Heart left ventricle (tissue), 16 donors: ENCODE data around the gene IGLL1. TPM values are rescaled to one million over a fixed set of nuclear protein-coding genes. Genes with fewer than 3 reads are reported as not detected.

Source experiments
- ATAC-seq, 4 donors: fragments of 200-7000 bp; cut with Tn5 transposase; one replicate each; pipeline ENCODE4 v1.9.1; 2020 to 2022; ENCODE audit warnings: moderate library complexity in 4 of 4, mild to moderate bottlenecking in 3 of 4, moderate number of reproducible peaks in 1 of 4
- DNase-seq, 5 donors: peaks; one replicate each; pipeline ENCODE4 v3.0.0-alpha.2; 2020
- H3K27ac ChIP-seq, 12 donors: fragments of 200-600 bp; sonication (generic) in 4 of 12; one replicate each; pipeline versions ENCODE4 v1.5.0 to v1.8.0; 2016 to 2022; ENCODE audit warnings: mild to moderate bottlenecking in 2 of 12
- H3K27me3 ChIP-seq, 9 donors: fragments of 200-600 bp; sonication (generic) in 2 of 9; one replicate each; pipeline versions ENCODE4 v1.5.1 to v1.8.0; 2016 to 2022; ENCODE audit warnings: mild to moderate bottlenecking in 3 of 9
- H3K36me3 ChIP-seq, 9 donors: fragments of 200-600 bp; sonication (generic) in 2 of 9; one replicate each; pipeline versions ENCODE4 v1.5.0 to v1.8.0; 2018 to 2022; ENCODE audit warnings: mild to moderate bottlenecking in 2 of 9
- H3K4me1 ChIP-seq, 12 donors: fragments of 200-600 bp; sonication (generic) in 4 of 12; one replicate each; pipeline versions ENCODE4 v1.5.0 to v1.8.0; 2016 to 2022; ENCODE audit warnings: mild to moderate bottlenecking in 3 of 12
- H3K4me3 ChIP-seq, 12 donors: fragments of 200-600 bp; sonication (generic) in 4 of 12; one replicate each; pipeline versions ENCODE4 v1.5.0 to v1.8.0; 2017 to 2022; ENCODE audit warnings: mild to moderate bottlenecking in 9 of 12, moderate library complexity in 4 of 12
- H3K9me3 ChIP-seq, 12 donors: fragments of 200-600 bp; sonication (generic) in 4 of 12; one replicate each; pipeline versions ENCODE4 v1.5.0 to v1.8.0; 2016 to 2022; ENCODE audit warnings: mild to moderate bottlenecking in 1 of 12
- POLR2A ChIP-seq, 2 donors: fragments of 450-650 bp; IDR thresholded peaks; one replicate each; pipeline ENCODE4 v1.6.1; 2017; ENCODE audit warnings: antibody characterized with exemption in 2 of 2, mild to moderate bottlenecking in 2 of 2, moderate library complexity in 2 of 2
- WGBS, 4 donors: extraction: QIAGEN DNeasy Blood & Tissue Kit in 2 of 4; methylation state at CpG; one replicate each; pipeline versions ENCODE4 v1.1.5 to v1.1.7; 2013 to 2018; 5-methylcytosine and 5-hydroxymethylcytosine counted together
- intact Hi-C, 10 donors: fragments of 100-400 bp; cut with DNase I; formaldehyde crosslinking; loops; one replicate each; pipeline versions ENCODE4 v1.11.1 to v1.14.2; 2022
- polyA plus RNA-seq, 2 donors: library from polyadenylated mRNA; stranded (reverse); fragments of 200-250 nt; gene quantifications; one replicate each; pipeline ENCODE4 v1.2.3, GENCODE V29; 2013
- total RNA-seq, 9 donors: library from RNA; depleted of rRNA in 2 of 9; stranded (reverse); fragments of >200 nt in 2 of 9; fragmentation: NEBNext Ultra II Directional in 3 of 9; extraction: Animal tissue kit (Norgen Biotek cat#: 25700) in 3 of 9; gene quantifications; one replicate each; pipeline versions ENCODE4 v1.1.0 to v1.2.4, GENCODE V29; 2016 to 2023
- TF ChIP-seq, protein P1 (sequence below), 12 donors: fragments of 200-600 bp; sonication (generic) in 4 of 12; IDR thresholded peaks; one replicate each; pipeline versions ENCODE4 v1.5.0 to v1.8.0; 2018 to 2022; ENCODE audit warnings: antibody characterized with exemption in 12 of 12, mild to moderate bottlenecking in 5 of 12
- donor health status: ischemic (EF 13 %, LVEDD 7.1; RV severe dilation, severe dysfunction).
- donor health status: healthy with polysubstance abuse.
- donor health status: DM: no; HTN: yes; CAD: no.
- donor health status: DM: no; HTN: no; CAD: no.
- donor health status: ischemic (EF 25% LVEDD 6.9; RV normal size, moderate dysfunction).
- donor health status: ischemic (EF 25% LVEDD 5.7; RV mildly dilated, moderate dysfunction).
- donor health status: healthy.
- donor health status: DM: yes; HTN: yes; CAD: no.
- donor health status: ischemic (EF 35%, LVEDD 5.7; RV mildly dilated, moderate dysfunction).
- donor health status: nonischemic (EF 11% LVEDD 7.7; RV severe dilation, severe dysfunction).
- donor health status: DM: yes; HTN: yes; CAD: no.
- donor health status: PGD.
- donor health status: ischemic (EF 29% LVEDD 5.4; RV normal size, mild dysfunction).
- donor health status: nonischemic (EF 23%, LVEDD 6.1; RV moderate dilation, normal function).

Gene IGLL1
- total and polyA plus RNA-seq, 11 donors: not detected

DNA sequence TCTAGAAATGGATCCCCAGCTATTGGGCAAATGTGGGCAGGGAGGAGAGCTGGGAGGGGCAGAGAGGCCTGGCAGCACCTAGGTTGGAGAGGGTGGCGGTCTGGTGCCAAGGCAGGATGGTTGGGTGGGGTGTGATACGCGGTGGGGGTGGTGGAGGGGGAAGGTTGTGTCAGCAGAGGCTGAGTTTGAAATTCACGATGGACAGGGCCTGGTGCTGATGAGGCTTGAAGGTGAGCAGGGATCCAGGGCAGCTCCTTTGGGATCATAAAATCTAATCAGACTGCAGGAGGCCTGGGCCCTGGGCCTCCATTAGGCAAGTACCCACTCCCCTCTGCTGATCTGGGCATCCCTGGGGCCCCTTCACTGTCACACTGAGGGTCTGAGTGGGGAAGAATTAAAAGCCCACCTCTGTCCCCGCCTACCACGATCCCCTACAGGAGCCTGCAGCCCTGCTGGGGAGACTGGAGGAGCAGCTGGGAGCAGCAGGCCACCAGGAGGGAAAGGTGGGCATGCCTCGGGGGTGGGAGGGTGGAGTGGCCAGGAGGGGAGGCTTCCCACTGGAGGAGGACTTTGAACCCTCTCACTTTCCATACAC, 24.0 kb downstream of the IGLL1 start:
- Histone ChIP-seq H3K27ac (no peak overlapping the region), H3K27me3 (peaks cover 0 to 54% (median 4%) of the 10 kb centered on the region in 9 donors), H3K9me3 (no peaks in the 10 kb centered on the region), H3K4me3 (no peak overlapping the region), H3K4me1 (no peaks in the 10 kb centered on the region), H3K36me3 (no peaks in the 10 kb centered on the region)
- 33 to 56% (median 51%) methylated on average over 7 of the region's 7 CpGs for WGBS, 4 donors
- intact Hi-C loops: no loop called here
- ATAC-seq (no peak), DNase-seq (no peak)
- TF ChIP-seq, protein P1, sequence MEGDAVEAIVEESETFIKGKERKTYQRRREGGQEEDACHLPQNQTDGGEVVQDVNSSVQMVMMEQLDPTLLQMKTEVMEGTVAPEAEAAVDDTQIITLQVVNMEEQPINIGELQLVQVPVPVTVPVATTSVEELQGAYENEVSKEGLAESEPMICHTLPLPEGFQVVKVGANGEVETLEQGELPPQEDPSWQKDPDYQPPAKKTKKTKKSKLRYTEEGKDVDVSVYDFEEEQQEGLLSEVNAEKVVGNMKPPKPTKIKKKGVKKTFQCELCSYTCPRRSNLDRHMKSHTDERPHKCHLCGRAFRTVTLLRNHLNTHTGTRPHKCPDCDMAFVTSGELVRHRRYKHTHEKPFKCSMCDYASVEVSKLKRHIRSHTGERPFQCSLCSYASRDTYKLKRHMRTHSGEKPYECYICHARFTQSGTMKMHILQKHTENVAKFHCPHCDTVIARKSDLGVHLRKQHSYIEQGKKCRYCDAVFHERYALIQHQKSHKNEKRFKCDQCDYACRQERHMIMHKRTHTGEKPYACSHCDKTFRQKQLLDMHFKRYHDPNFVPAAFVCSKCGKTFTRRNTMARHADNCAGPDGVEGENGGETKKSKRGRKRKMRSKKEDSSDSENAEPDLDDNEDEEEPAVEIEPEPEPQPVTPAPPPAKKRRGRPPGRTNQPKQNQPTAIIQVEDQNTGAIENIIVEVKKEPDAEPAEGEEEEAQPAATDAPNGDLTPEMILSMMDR (IDR thresholded peaks at IDR 0.05): no peak
- TF ChIP-seq POLR2A (IDR thresholded peaks at IDR 0.05): no peak

DNA sequence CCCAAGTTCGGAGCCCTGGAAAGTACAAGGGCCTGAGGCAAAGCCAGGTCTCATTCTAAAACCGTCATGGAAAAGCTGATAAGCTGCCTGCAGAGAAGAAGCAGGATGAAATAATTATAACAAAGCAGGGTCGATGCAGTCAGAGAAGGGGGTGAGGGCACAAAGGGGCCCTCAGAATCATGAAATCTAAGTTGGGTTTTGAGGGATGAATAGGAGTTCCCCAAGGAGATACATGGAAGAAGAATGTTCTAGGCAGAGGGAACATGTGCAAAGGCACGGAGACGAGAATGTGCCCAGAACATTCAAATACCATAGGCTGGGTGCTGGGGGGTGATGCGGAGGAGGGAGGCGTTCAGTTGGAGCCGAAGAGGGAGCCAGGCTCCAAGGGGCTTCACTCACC, 25.0 kb downstream of the IGLL1 start:
- no peaks in the 10 kb centered on the region for H3K9me3 ChIP-seq
- H3K4me1 ChIP-seq: no peaks in the 10 kb centered on the region
- H3K36me3 ChIP-seq: no peaks in the 10 kb centered on the region
- H3K27me3 ChIP-seq: peaks cover 0 to 52% (median 4%) of the 10 kb centered on the region in 9 donors
- ATAC-seq (no peak), DNase-seq (no peak)
- 66 to 76% (median 75%) methylated on average over 8 of the region's 8 CpGs for WGBS, 4 donors
- H3K4me3 ChIP-seq: no peak overlapping the region
- H3K27ac ChIP-seq: no peak overlapping the region
- TF ChIP-seq, protein P1 (IDR thresholded peaks at IDR 0.05): no peak
- no peak for TF ChIP-seq POLR2A (IDR thresholded peaks at IDR 0.05)
- intact Hi-C loops: no loop called here

DNA sequence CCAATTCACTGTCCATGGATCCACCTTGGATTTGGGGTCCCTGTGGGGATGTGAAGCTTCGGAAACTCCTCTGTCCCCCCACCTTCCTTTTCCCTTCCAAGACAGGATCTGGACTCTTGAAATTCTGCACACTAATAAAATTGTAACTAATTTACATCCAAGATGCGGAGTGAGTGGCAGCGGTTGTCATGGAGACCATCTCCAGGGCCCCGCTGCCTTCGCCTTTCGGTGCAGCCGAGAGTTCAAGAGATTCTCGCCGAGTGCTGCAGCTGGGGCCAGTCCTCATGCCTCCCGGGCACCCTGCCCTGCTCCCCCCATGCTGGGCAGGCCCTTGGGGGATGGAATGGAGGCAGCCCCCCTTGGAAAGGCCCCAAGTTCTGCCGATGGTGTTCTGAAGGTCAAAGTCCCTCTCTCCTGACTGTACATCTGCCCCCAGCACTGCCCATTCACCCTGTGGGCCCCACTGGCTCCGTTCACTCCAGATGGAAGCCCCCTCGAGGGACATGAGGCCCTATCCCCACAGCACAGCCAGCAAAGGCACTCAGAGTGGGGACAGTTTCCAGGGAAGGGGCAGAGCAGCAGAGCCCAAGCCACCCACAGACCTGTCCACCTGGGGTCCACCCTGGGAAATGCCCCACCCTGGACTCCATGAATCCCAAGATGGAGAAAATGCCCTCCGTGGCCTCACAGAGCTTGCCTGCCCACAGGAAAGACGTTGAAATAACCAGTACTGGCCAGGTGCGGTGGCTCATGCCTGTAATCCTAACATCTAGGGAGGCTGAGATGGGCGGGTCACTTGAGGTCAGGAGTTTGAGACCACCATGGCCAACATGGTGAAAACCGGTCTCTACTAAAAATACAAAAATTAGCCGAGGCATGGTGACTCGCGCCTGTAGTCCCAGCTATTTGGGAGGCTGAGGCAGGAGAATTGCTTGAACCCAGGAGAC, 25.9 kb downstream of the IGLL1 start:
- TF ChIP-seq, protein P1 (IDR thresholded peaks at IDR 0.05): no peak
- TF ChIP-seq POLR2A (IDR thresholded peaks at IDR 0.05): no peak
- H3K4me3 ChIP-seq: no peak overlapping the region
- DNase-seq (no peak), ATAC-seq (no peak)
- no peak overlapping the region for H3K27ac ChIP-seq
- peaks cover 0 to 46% (median 4%) of the 10 kb centered on the region in 9 donors for H3K27me3 ChIP-seq
- no peaks in the 10 kb centered on the region for H3K9me3 ChIP-seq
- intact Hi-C loops: no loop called here
- H3K4me1 ChIP-seq: no peaks in the 10 kb centered on the region
- H3K36me3 ChIP-seq: no peaks in the 10 kb centered on the region
- 84 to 87% (median 87%) methylated on average over 21 of the region's 21 CpGs for WGBS, 4 donors

DNA sequence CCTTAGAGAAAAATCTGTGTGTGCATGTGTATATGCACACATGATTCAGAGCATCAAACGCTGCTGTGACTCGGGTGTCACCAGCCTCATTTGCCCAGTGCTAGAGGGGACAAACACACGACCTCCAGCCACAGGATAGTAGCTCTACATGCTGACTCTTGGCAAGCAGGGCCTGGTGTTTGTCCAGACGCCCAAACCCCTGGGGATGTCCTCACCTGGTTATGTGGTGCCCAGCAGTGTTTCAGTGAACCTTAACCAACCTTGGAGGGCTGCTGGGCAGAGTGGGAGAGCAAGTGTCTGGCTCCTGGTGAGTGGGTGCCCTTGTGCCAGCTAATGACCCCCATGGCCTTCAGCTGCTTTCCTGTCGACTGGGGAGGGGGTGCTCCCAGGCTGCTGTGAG, 26.7 kb downstream of the IGLL1 start:
- H3K9me3 ChIP-seq: peaks cover 0 to 2% (median 0%) of the 10 kb centered on the region in 12 donors
- H3K4me3 ChIP-seq: no peak overlapping the region
- TF ChIP-seq POLR2A (IDR thresholded peaks at IDR 0.05): no peak
- TF ChIP-seq, protein P1 (IDR thresholded peaks at IDR 0.05): no peak
- no peaks in the 10 kb centered on the region for H3K36me3 ChIP-seq
- intact Hi-C loops: no loop called here
- peaks cover 0 to 40% (median 4%) of the 10 kb centered on the region in 9 donors for H3K27me3 ChIP-seq
- DNase-seq (no peak), ATAC-seq (no peak)
- no peaks in the 10 kb centered on the region for H3K4me1 ChIP-seq
- H3K27ac ChIP-seq: no peak overlapping the region
- 56 to 71% (median 67%) methylated on average over 5 of the region's 5 CpGs for WGBS, 4 donors
